PC-9 (cell line): Measurements from ENCODE around the gene RUVBL2. TPM values are rescaled to one million over a fixed set of nuclear protein-coding genes. Genes with fewer than 3 reads are reported as not detected.

ENCODE experiments used
- BruUV-seq: library from RNA; stranded (reverse); fragments of 400-500 nt; replicated peaks from 2 replicates; lab custom pipeline; 2021; lab: Mats Ljungman, UMichigan
- CTCF ChIA-PET: fragments of 300-600 bp; sonication (Branson Sonifier 250); formaldehyde crosslinking; loops from one replicate; lab custom pipeline; 2022; ENCODE audit warnings: antibody characterized with exemption; lab: Charles Lee
- POLR2A ChIA-PET: fragments of 300-600 bp; sonication (Branson Sonifier 250); formaldehyde crosslinking; loops from one replicate; lab custom pipeline; 2022; ENCODE audit warnings: antibody characterized with exemption; ENCODE audit not compliant: unreplicated experiment; lab: Charles Lee
- DNase-seq, 2 experiments: peaks; one replicate each; pipeline versions ENCODE4 v3.0.0 to v3.0.0-alpha.2; 2015 to 2022; ENCODE audit warnings: mixed read lengths in 1 of 2
- H2AFZ ChIP-seq: fragments of 200-600 bp; sonication (generic); 2 replicates; pipeline ENCODE4 v1.8.1; 2017; ENCODE audit warnings: antibody characterized with exemption
- H3F3A ChIP-seq: fragments of 200-600 bp; sonication (generic); 2 replicates; pipeline ENCODE4 v1.8.1; 2017; ENCODE audit warnings: antibody characterized with exemption, mild to moderate bottlenecking, low read depth; ENCODE audit not compliant: insufficient read depth
- H3K27ac ChIP-seq: fragments of 200-600 bp; sonication (generic); 2 replicates; pipeline ENCODE4 v1.6.1; 2016; ENCODE audit warnings: mixed run types
- H3K27me3 ChIP-seq: fragments of 200-600 bp; sonication (generic); 2 replicates; pipeline ENCODE4 v1.6.1; 2016; ENCODE audit warnings: low read depth, mixed run types; ENCODE audit not compliant: insufficient read depth
- H3K36me3 ChIP-seq: fragments of 200-600 bp; sonication (generic); 2 replicates; pipeline ENCODE4 v1.6.1; 2016; ENCODE audit warnings: low read depth, mixed run types
- H3K4me1 ChIP-seq: fragments of 200-600 bp; sonication (generic); replicated peaks from 2 replicates; pipeline ENCODE4 v1.6.1; 2016; ENCODE audit warnings: mixed run types; ENCODE audit not compliant: insufficient read depth
- H3K4me2 ChIP-seq: fragments of 200-600 bp; sonication (generic); 2 replicates; pipeline ENCODE4 v1.6.1; 2017; ENCODE audit warnings: mixed run types
- H3K4me3 ChIP-seq: fragments of 200-600 bp; sonication (generic); 2 replicates; pipeline ENCODE4 v1.6.1; 2016; ENCODE audit warnings: mixed run types
- H3K79me2 ChIP-seq: fragments of 200-600 bp; sonication (generic); 2 replicates; pipeline ENCODE4 v1.6.1; 2017; ENCODE audit warnings: low read depth, mixed run types
- H3K9me2 ChIP-seq: fragments of 200-600 bp; sonication (generic); 2 replicates; pipeline ENCODE4 v1.8.1; 2017; ENCODE audit warnings: mild to moderate bottlenecking; ENCODE audit not compliant: insufficient read depth
- H3K9me3 ChIP-seq: fragments of 200-600 bp; sonication (generic); 2 replicates; pipeline ENCODE4 v1.8.1; 2016; ENCODE audit warnings: low read depth; ENCODE audit not compliant: insufficient read depth
- H4K20me1 ChIP-seq: fragments of 200-600 bp; sonication (generic); 2 replicates; pipeline ENCODE4 v1.8.1; 2017; ENCODE audit not compliant: insufficient read depth
- CTCF ChIP-seq: fragments of 200-600 bp; sonication (generic); conservative IDR thresholded peaks from 2 replicates; pipeline ENCODE4 v1.6.1; 2017; ENCODE audit warnings: mixed run types, antibody characterized with exemption, mild to moderate bottlenecking, moderate library complexity
- EZH2 ChIP-seq: fragments of 200-600 bp; sonication (generic); IDR thresholded peaks from 2 replicates; pipeline ENCODE4 v1.8.0; 2017; ENCODE audit warnings: antibody characterized with exemption, low read depth
- intact Hi-C: fragments of 100-400 bp; cut with micrococcal nuclease; formaldehyde crosslinking; loops from one replicate; pipeline ENCODE4 v1.10.0; 2022; ENCODE audit not compliant: unreplicated experiment
- total RNA-seq: library from RNA; stranded (reverse); gene quantifications from 2 replicates; pipeline ENCODE4 v1.2.3, GENCODE V29; 2021

RUVBL2 gene
- total RNA-seq, 1 experiment from 2014 or later = 179 TPM

GRCh38 chr19:49058562-49058961 is 64.9 kb downstream of the RUVBL2 start:
- intact Hi-C loops = loop anchor here (5.0 kb wide), 1 partner anchor 41 kb away; the partner anchor contains the start of gene LHB
- no TSS peak for BruUV-seq
- Histone ChIP-seq H3K27ac (no peak overlapping the region), H2AFZ (no peak overlapping the region), H3K36me3 (no peaks in the 10 kb centered on the region), H3K4me3 (no peak overlapping the region), H4K20me1 (no peaks in the 10 kb centered on the region), H3K9me2 (no peaks in the 10 kb centered on the region), H3K4me2 (no peak overlapping the region), H3F3A (peaks cover 23% of the 10 kb centered on the region), H3K4me1 (0 out of 2 replicates have a peak, but pooled peaks cover 10% of the 10 kb centered on the region), H3K27me3 (no peaks in the 10 kb centered on the region), H3K79me2 (no peaks in the 10 kb centered on the region), H3K9me3 (no peaks in the 10 kb centered on the region)
- DNase-seq = no peak
- ChIA-PET CTCF (no interaction called here), POLR2A (no interaction called here)
- TF ChIP-seq CTCF (no peak), EZH2 (no peak)

GRCh38 chr19:49059053-49059452 is 65.4 kb downstream of the RUVBL2 start:
- no peaks in the 10 kb centered on the region for H3K9me3 ChIP-seq
- H3K27ac ChIP-seq = no peak overlapping the region
- TF ChIP-seq EZH2 (no peak), CTCF (no peak)
- H3K27me3 ChIP-seq = no peaks in the 10 kb centered on the region
- H3F3A ChIP-seq = peaks cover 28% of the 10 kb centered on the region
- intact Hi-C loops = loop anchor here (5.0 kb wide), 1 partner anchor 42 kb away; the partner anchor contains the start of gene LHB
- no TSS peak for BruUV-seq
- H3K36me3 ChIP-seq = no peaks in the 10 kb centered on the region
- H2AFZ ChIP-seq = no peak overlapping the region
- no peaks in the 10 kb centered on the region for H3K9me2 ChIP-seq
- no peak overlapping the region for H3K4me3 ChIP-seq
- ChIA-PET CTCF (no interaction called here), POLR2A (no interaction called here)
- no peaks in the 10 kb centered on the region for H4K20me1 ChIP-seq
- DNase-seq = no peak
- H3K4me1 ChIP-seq = 0 out of 2 replicates have a peak, but pooled peaks cover 12% of the 10 kb centered on the region
- no peak overlapping the region for H3K4me2 ChIP-seq
- no peaks in the 10 kb centered on the region for H3K79me2 ChIP-seq

- no peak for DNase-seq
- Histone ChIP-seq H3K9me2 (no peaks in the 10 kb centered on the region), H3F3A (peaks cover 33% of the 10 kb centered on the region), H2AFZ (no peak overlapping the region), H3K9me3 (no peaks in the 10 kb centered on the region), H3K27ac (no peak overlapping the region), H4K20me1 (no peaks in the 10 kb centered on the region), H3K4me2 (no peak overlapping the region), H3K36me3 (no peaks in the 10 kb centered on the region), H3K27me3 (0 out of 2 replicates have a peak, but pooled peaks cover under 1% of the 10 kb centered on the region), H3K4me1 (peaks cover 17% of the 10 kb centered on the region; the same call in 1 of the 2 replicates), H3K4me3 (no peak overlapping the region), H3K79me2 (no peaks in the 10 kb centered on the region)
- no peak for TF ChIP-seq CTCF
- no peak for TF ChIP-seq EZH2
- CTCF ChIA-PET = no interaction called here
- no TSS peak for BruUV-seq
- intact Hi-C loops = no loop called here
- POLR2A ChIA-PET = no interaction called here
Observed at GRCh38 chr19:49061000-49061399, 67.3 kb downstream of the RUVBL2 start.
